ENCODE measurements around the gene NR1I2.

- TF ChIP-seq EZH2 (IDR thresholded peaks at IDR 0.05; ENCODE audit: insufficient read depth, poor library complexity, severe bottlenecking) (no peak), EZH2phosphoT487 (IDR thresholded peaks at IDR 0.05; ENCODE audit: insufficient read depth, low read depth) (no peak)
Measured at GRCh38 chr3:119762876-119763275, 19.0 kb upstream of the NR1I2 start.

All from GM23248 (cell line).